NCI-H1694 (cell line): ENCODE data around the gene LRRC70.
"Not testable (repeated sequence)": the region's sequence is repeated elsewhere in the genome, so short reads cannot be mapped to it uniquely, and the experiment has no call there.

Experiments
- DNase-seq: peaks from one replicate; lab custom pipeline; 2025; lab: John Stamatoyannopoulos, UW

Gene LRRC70

GRCh38 chr5:62606878-62607277, 28.3 kb downstream of the LRRC70 start:
- no peak for DNase-seq

GRCh38 chr5:62607615-62608014, 29.0 kb downstream of the LRRC70 start:
- no peak for DNase-seq

DNA sequence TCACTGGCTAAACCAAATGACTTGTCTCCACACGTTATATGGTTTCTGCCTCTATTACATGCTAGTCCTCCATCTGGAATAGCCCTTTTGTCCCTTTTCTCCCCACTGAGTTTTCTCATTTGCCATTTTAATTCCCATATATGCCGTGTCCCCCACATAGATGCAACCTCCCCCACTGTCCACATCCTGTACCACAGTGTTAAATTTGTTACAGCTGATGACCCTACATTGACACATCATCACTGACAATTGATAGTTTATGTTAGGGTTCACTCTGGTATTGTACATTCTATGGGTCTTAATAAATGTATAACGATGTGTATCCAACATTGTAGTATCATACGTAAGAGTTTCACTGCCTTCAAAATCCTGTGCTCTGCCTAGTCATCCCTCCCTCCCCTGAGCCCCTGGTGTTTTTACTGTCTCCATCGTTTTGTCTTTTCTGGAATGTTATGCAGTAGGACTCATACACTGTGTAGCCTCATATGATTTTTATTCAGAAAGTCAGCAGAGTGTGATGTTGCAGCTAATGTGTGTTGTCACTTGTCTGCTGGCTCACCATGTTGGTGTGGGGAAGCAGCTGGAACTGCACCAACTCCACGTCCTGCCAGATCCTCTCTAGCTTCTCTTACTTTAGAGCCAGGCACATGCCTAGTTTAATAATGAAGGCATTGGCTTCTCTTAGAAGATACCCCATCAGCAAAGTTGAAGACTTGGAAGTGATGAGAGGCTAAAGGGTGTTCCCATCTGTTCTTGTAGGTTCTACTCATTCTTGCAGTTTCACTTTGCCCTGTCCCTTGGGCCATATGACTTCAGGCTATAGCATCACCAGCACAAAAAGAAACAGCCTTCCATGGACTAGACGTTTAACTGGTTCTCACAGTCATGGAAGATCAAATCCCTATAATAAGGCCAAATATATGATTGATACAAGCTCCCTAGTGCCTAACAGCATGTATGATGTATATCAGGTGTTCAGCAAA, 30.2 kb downstream of the LRRC70 start:
- no peak for DNase-seq

- DNase-seq = no peak
Measured at GRCh38 chr5:62614355-62614754, 35.7 kb downstream of the LRRC70 start.

- DNase-seq = no peak
Measured at GRCh38 chr5:62616615-62617277, 38.1 kb downstream of the LRRC70 start.

DNA sequence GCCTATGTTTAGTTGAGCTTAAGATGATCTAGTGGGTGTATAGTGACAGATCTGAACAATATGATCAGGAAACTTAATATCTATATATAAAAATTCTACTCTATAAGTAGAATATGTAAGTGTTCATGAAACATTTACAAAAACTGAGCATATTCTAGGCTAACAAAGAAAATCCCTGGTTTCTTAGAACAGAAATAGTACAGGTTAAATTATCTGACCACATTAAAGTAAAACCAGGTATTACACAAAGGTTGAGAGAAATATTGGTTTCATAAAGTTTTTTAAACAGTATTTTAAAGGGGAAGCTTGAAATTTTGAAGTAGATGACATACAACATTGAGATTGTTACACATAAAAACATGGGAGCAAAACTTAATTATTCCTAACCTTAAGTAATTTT, 39.3 kb downstream of the LRRC70 start:
- no peak for DNase-seq

GRCh38 chr5:62620761-62621160, 42.1 kb downstream of the LRRC70 start:
- DNase-seq = no peak

GRCh38 chr5:62621280-62621679, 42.7 kb downstream of the LRRC70 start:
- DNase-seq = no peak

GRCh38 chr5:62623271-62623670, 44.7 kb downstream of the LRRC70 start:
- DNase-seq = no peak

- not testable (repeated sequence) for DNase-seq
Measured at GRCh38 chr5:62624436-62624835, 45.8 kb downstream of the LRRC70 start.

GRCh38 chr5:62626534-62626933, 47.9 kb downstream of the LRRC70 start:
- no peak for DNase-seq

DNA sequence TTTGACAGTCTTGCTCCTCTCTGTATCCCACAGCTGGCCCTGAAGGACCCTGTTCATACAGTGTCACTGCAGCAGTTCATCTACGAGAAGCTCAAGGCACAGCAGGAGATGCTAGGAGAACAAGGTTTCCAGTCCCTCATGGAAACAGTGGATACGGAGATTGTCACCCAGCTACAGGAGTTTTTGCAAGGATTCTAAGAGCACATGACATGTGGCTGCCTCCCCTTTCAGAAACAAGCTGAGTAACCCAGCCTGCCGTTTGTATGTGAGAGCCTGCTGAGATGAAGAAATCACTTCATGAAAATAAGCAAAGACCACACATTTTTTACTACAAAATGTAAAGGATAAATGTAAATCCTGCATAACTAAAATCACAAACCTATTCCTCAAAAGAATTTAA, 48.5 kb downstream of the LRRC70 start:
- DNase-seq = no peak

GRCh38 chr5:62627901-62628300, 49.3 kb downstream of the LRRC70 start:
- no peak for DNase-seq
